ENCODE results near the gene TET1. TPM values are rescaled to one million over a fixed set of nuclear protein-coding genes. Genes with fewer than 3 reads are reported as not detected.

TET1 gene
- total RNA-seq, 1 experiment from 2014 or later = 53.4 TPM

GRCh38 chr10:68543004-68543918, 16.9 kb upstream of the TET1 start:
- no peak overlapping the region for H4K5ac ChIP-seq (ENCODE audit: insufficient read length, low read depth, low read length)
- no peak overlapping the region for H3K56ac ChIP-seq (ENCODE audit: insufficient read length, low read depth, low read length)
- H3K23me2 ChIP-seq (ENCODE audit: insufficient read length, low read depth, low read length, poor library complexity, severe bottlenecking) = no peaks in the 10 kb centered on the region
- H3K9me3 Mint-ChIP-seq = no peaks in the 10 kb centered on the region
- no peak overlapping the region for H3K18ac ChIP-seq (ENCODE audit: insufficient read length, low read depth, low read length)
- WGBS (ENCODE audit: extremely low coverage, insufficient read length, low lambda C conversion rate) = no CpG with 5 or more reads among the region's 5 CpGs
- H4K8ac ChIP-seq (replicated peaks; ENCODE audit: insufficient read length, low read depth, low read length) = no peak overlapping the region
- H3K79me2 ChIP-seq (ENCODE audit: insufficient read depth, low read length) = no peaks in the 10 kb centered on the region
- H2AFZ ChIP-seq (ENCODE audit: low read length) = no peak overlapping the region
- H3K27me3 ChIP-seq (ENCODE audit: insufficient read depth, low read length) = no peaks in the 10 kb centered on the region
- H2BK5ac ChIP-seq (ENCODE audit: insufficient read length, low read length) = no peak overlapping the region
- H2BK120ac ChIP-seq (ENCODE audit: low read depth, low read length, poor library complexity, severe bottlenecking) = no peak overlapping the region
- no peak overlapping the region for H3K27ac ChIP-seq (ENCODE audit: insufficient read length, low read depth, low read length)
- DNase-seq = no peak
- H2AK5ac ChIP-seq (ENCODE audit: insufficient read length, low read length) = no peak overlapping the region
- no peak overlapping the region for H3K4me2 ChIP-seq (ENCODE audit: insufficient read depth, insufficient read length, low read length)
- TF ChIP-seq CTCF (conservative IDR thresholded peaks at IDR 0.05) = no peak
- no peak overlapping the region for H2BK15ac ChIP-seq (ENCODE audit: low read depth, low read length)
- H3K79me1 ChIP-seq (ENCODE audit: insufficient read depth, low read depth, low read length, poor library complexity, severe bottlenecking) = no peaks in the 10 kb centered on the region
- no peaks in the 10 kb centered on the region for H3K27me3 Mint-ChIP-seq (ENCODE audit: low read depth)
- H3K4me3 Mint-ChIP-seq = no peak overlapping the region
- H2BK12ac ChIP-seq (ENCODE audit: insufficient read length, low read depth, low read length) = no peak overlapping the region
- H3K4me1 ChIP-seq (ENCODE audit: insufficient read depth, low read length) = no peaks in the 10 kb centered on the region
- H4K20me1 ChIP-seq (ENCODE audit: control insufficient read depth, insufficient read depth, insufficient read length) = no peaks in the 10 kb centered on the region
- no peak overlapping the region for H3K9ac ChIP-seq (ENCODE audit: extremely low read depth, insufficient read length, low read length)
- H3K4me1 Mint-ChIP-seq = no peaks in the 10 kb centered on the region
- no peak overlapping the region for H3K14ac ChIP-seq (ENCODE audit: insufficient read depth, low read length)
- no peak overlapping the region for H3T11ph ChIP-seq (ENCODE audit: low read length)
- H3K27ac Mint-ChIP-seq = no peak overlapping the region
- H3K36me3 Mint-ChIP-seq (ENCODE audit: insufficient read depth in 1 of 3, low read depth in 3 of 3) = no peaks in the 10 kb centered on the region
- H3K4ac ChIP-seq (ENCODE audit: low read depth, low read length) = no peak overlapping the region
- H3K23ac ChIP-seq (ENCODE audit: insufficient read length, low read depth, low read length) = no peak overlapping the region
- no peak overlapping the region for H2BK20ac ChIP-seq (ENCODE audit: low read depth, low read length, poor library complexity, severe bottlenecking)
- no peak overlapping the region for H4K91ac ChIP-seq (ENCODE audit: insufficient read length, low read depth, low read length)
- no peaks in the 10 kb centered on the region for H3K9me3 ChIP-seq (ENCODE audit: control insufficient read depth, low read depth, low read length)
